ENCODE results near the gene PAX5. TPM values are rescaled to one million over a fixed set of nuclear protein-coding genes. Genes with fewer than 3 reads are reported as not detected.

PAX5 gene
- total RNA-seq, 1 donor from 2014 or later, result 1.3 TPM

DNA sequence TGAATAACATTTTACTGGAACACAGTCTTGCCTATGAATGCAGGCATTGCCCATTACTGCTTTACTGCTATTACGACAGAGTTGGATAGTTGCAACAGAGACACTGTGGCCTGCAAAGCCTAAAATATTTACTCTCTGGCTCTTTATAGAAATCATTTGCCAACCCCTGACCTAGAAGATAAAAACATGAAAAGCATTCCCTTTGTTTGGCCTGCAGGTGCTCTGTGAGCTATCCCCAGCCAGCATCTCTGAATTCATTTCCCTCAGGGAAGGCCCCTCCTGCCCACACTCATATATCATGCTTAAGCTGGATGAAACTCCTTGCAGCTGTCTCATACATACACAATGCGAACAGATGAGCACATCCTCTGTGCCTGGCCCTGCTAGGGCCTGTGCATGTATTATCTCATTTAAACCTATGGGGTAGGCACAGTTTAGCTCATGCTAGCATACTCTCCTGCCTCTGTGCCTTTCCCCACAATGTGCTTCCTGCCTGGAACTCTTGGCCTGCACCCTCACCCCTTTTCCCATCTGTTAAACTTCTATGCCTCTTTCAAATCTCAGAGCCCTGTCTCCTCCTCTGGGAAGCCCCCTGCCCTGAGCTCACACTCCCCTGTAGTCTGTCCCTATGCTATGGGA is 193.1 kb downstream of the PAX5 start:
- H3K4me3 Mint-ChIP-seq (ENCODE audit: unreplicated experiment), result no peak overlapping the region
- H3K27ac Mint-ChIP-seq (ENCODE audit: unreplicated experiment), result no peak overlapping the region
- no peaks in the 10 kb centered on the region for H3K9me3 Mint-ChIP-seq (ENCODE audit: unreplicated experiment)
- H3K36me3 Mint-ChIP-seq (ENCODE audit: low read depth, unreplicated experiment), result peaks cover 3% of the 10 kb centered on the region
- no peak for DNase-seq (ENCODE audit: low spot score)
- peaks cover 7% of the 10 kb centered on the region for H3K4me1 Mint-ChIP-seq (ENCODE audit: unreplicated experiment)
- TF ChIP-seq, protein P1, sequence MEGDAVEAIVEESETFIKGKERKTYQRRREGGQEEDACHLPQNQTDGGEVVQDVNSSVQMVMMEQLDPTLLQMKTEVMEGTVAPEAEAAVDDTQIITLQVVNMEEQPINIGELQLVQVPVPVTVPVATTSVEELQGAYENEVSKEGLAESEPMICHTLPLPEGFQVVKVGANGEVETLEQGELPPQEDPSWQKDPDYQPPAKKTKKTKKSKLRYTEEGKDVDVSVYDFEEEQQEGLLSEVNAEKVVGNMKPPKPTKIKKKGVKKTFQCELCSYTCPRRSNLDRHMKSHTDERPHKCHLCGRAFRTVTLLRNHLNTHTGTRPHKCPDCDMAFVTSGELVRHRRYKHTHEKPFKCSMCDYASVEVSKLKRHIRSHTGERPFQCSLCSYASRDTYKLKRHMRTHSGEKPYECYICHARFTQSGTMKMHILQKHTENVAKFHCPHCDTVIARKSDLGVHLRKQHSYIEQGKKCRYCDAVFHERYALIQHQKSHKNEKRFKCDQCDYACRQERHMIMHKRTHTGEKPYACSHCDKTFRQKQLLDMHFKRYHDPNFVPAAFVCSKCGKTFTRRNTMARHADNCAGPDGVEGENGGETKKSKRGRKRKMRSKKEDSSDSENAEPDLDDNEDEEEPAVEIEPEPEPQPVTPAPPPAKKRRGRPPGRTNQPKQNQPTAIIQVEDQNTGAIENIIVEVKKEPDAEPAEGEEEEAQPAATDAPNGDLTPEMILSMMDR (IDR thresholded peaks at IDR 0.05; ENCODE audit: unreplicated experiment), result no peak
- H3K27me3 Mint-ChIP-seq (ENCODE audit: unreplicated experiment), result peaks cover 7% of the 10 kb centered on the region

DNA sequence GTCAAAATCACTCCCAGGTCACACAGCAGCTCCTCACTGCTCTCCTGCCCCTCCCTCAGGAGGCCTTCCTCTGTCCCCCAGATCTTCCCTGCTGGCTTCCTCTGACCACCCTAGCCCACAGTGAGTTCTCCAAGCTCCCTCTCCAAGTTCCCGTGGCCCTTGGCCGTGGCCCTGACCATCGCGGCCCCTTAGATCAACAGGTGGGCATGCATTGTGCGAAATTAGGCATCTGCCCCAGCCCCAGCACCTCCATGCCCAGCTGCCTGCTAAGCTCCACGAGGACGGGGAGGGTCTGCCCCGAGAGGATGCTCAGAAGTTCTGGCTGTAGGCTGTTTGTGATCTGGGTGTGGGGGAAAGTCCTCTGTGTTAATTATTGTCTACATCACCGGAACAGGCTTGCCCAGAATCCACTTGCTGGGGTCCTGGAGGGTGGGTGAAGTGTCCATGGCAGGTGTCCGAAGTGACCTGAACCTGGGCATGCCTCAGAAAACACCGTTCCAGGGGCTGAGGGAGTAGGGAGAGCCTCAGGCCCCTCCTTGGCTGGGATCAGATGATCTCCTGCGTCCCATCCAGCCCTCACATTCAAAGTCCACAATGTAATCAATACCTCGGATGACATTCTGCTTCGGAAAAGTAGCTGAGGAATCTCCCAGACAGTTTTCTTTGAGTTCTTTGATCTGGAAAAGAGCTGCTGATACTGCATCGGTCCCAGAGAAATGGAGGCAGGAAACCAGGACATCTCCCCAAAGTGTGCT is 194.8 kb downstream of the PAX5 start:
- peaks cover 7% of the 10 kb centered on the region for H3K4me1 Mint-ChIP-seq (ENCODE audit: unreplicated experiment)
- peaks cover 7% of the 10 kb centered on the region for H3K27me3 Mint-ChIP-seq (ENCODE audit: unreplicated experiment)
- no peak for DNase-seq (ENCODE audit: low spot score)
- no peak overlapping the region for H3K27ac Mint-ChIP-seq (ENCODE audit: unreplicated experiment)
- H3K36me3 Mint-ChIP-seq (ENCODE audit: low read depth, unreplicated experiment), result peaks cover 3% of the 10 kb centered on the region
- no peak overlapping the region for H3K4me3 Mint-ChIP-seq (ENCODE audit: unreplicated experiment)
- H3K9me3 Mint-ChIP-seq (ENCODE audit: unreplicated experiment), result no peaks in the 10 kb centered on the region
- TF ChIP-seq, protein P1 (IDR thresholded peaks at IDR 0.05; ENCODE audit: unreplicated experiment), result no peak

DNA sequence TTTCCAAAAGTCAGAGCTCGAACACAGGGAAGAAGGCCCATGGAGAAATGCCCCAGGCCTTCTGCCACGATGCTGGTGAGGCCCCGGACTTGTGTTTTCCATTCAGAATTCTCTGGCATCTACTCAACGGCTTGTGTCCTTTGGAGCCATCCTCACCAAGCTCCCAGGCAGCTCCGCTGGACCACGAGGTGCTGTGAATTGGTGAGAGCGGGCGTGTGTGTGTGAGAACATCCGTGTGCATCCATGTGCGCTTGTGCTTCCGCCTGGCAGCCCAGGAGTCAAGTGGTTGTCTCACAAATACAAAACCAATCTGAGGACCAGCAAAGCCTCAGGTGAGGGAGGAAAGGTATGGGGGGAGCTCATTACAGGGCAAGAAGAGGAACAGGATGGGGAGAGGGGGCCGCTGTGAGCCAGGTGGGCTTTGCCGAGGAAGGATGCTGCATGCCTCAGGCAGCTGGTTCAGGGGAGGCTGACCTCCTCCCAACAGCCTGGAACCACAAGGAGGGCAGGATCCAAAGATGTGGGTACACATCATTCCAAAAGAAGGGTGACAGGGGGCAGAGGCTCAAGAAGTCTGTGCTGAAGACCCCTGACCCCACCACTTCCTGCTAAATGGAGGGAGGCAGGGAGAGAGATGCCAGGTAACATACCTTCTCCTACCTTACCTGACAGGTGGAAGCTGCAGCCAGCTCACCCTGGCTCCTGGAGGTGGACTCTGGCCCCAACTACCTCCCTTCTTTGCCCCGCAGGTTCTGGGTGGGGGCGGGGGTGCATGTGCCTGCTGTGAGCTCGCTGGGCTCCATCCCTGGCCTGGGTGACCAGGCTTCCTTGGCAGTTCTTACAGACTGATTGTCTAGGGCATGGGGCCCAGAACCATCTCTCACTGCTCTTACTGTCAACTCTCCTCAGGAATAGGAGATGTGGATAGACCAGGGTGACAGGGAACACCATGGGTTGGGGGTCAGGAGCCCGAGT is 196.3 kb downstream of the PAX5 start:
- H3K36me3 Mint-ChIP-seq (ENCODE audit: low read depth, unreplicated experiment), result peaks cover 3% of the 10 kb centered on the region
- peak overlapping the region; percentile 47 for H3K4me3 Mint-ChIP-seq (ENCODE audit: unreplicated experiment)
- no peak overlapping the region for H3K27ac Mint-ChIP-seq (ENCODE audit: unreplicated experiment)
- peaks cover 7% of the 10 kb centered on the region for H3K4me1 Mint-ChIP-seq (ENCODE audit: unreplicated experiment)
- peaks cover 7% of the 10 kb centered on the region for H3K27me3 Mint-ChIP-seq (ENCODE audit: unreplicated experiment)
- DNase-seq (ENCODE audit: low spot score), result no peak
- H3K9me3 Mint-ChIP-seq (ENCODE audit: unreplicated experiment), result no peaks in the 10 kb centered on the region
- TF ChIP-seq, protein P1 (IDR thresholded peaks at IDR 0.05; ENCODE audit: unreplicated experiment), result no peak

DNA sequence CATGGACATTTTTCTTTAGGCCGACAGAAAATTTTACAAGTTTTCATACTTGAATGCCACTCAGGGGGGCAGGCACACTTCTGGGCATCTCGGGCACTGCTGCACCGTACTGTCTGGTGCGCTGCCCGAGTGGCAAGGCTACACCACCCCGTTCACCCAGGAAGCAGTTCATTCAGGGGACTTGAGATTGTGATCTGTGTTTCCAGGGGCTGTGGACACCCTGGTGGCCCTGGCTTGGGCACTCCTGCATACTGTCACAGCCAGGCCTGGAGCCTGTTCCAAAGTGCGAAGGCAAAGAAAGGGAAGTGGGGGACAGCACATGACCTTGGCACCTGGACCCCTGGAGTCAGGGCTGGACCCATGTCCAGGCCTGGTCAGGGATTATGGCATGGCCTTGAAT is 197.6 kb downstream of the PAX5 start:
- no peak for DNase-seq (ENCODE audit: low spot score)
- peaks cover 7% of the 10 kb centered on the region for H3K27me3 Mint-ChIP-seq (ENCODE audit: unreplicated experiment)
- TF ChIP-seq, protein P1 (IDR thresholded peaks at IDR 0.05; ENCODE audit: unreplicated experiment), result no peak
- H3K9me3 Mint-ChIP-seq (ENCODE audit: unreplicated experiment), result no peaks in the 10 kb centered on the region
- H3K27ac Mint-ChIP-seq (ENCODE audit: unreplicated experiment), result no peak overlapping the region
- peaks cover 3% of the 10 kb centered on the region for H3K4me1 Mint-ChIP-seq (ENCODE audit: unreplicated experiment)
- no peak overlapping the region for H3K4me3 Mint-ChIP-seq (ENCODE audit: unreplicated experiment)
- H3K36me3 Mint-ChIP-seq (ENCODE audit: low read depth, unreplicated experiment), result peaks cover 3% of the 10 kb centered on the region

All from endothelial cell (in vitro differentiated cells).